Natural killer cell (primary cell): ENCODE results near the gene PNPLA4. TPM values are rescaled to one million over a fixed set of nuclear protein-coding genes. Genes with fewer than 3 reads are reported as not detected.

Experiments used
- ATAC-seq, 3 donors: fragments of 150-1000 bp in 2 of 3; fragments of 200-7000 bp in 1 of 3; cut with Tn5 transposase; 1 replicate in 1 of 3; 2 replicates in 2 of 3; pipeline ENCODE4 v1.10.0; 2021; ENCODE audit warnings: mild to moderate bottlenecking in 2 of 3, moderate library complexity in 2 of 3
- DNase-seq, 2 donors: peaks; one replicate each; pipeline versions ENCODE4 v3.0.0 to v3.0.0-alpha.2; 2013 to 2021; ENCODE audit warnings: mixed read lengths in 1 of 2
- H3K27ac ChIP-seq: one replicate; pipeline ENCODE4 v1.5.1; 2013; ENCODE audit warnings: mild to moderate bottlenecking, low read length
- H3K27me3 ChIP-seq: one replicate; pipeline ENCODE4 v1.6.1; 2013; ENCODE audit warnings: low read length; ENCODE audit not compliant: control insufficient read depth, insufficient read depth
- H3K36me3 ChIP-seq: one replicate; pipeline ENCODE4 v1.6.1; 2013; ENCODE audit warnings: low read length; ENCODE audit not compliant: control insufficient read depth, insufficient read depth
- H3K4me1 ChIP-seq: one replicate; pipeline ENCODE4 v1.6.1; 2013; ENCODE audit warnings: low read length; ENCODE audit not compliant: control insufficient read depth, insufficient read depth
- H3K4me3 ChIP-seq: one replicate; pipeline ENCODE4 v1.5.1; 2013; ENCODE audit warnings: low read length
- H3K9me3 ChIP-seq: one replicate; pipeline ENCODE4 v1.6.1; 2013; ENCODE audit warnings: low read length; ENCODE audit not compliant: control insufficient read depth, insufficient read depth
- H3K27ac Mint-ChIP-seq, 2 donors: one replicate each; pipeline ENCODE4 v1.8.0; 2022; ENCODE audit warnings: mild to moderate bottlenecking in 2 of 2, mixed read lengths in 2 of 2, moderate library complexity in 1 of 2
- H3K27me3 Mint-ChIP-seq, 2 donors: one replicate each; pipeline ENCODE4 v1.8.0; 2022; ENCODE audit warnings: low read depth in 2 of 2, mixed read lengths in 2 of 2
- H3K36me3 Mint-ChIP-seq: one replicate; pipeline ENCODE4 v1.8.0; 2022; ENCODE audit warnings: mixed read lengths
- H3K4me1 Mint-ChIP-seq, 2 donors: one replicate each; pipeline ENCODE4 v1.8.0; 2022; ENCODE audit warnings: mixed read lengths in 2 of 2
- H3K4me3 Mint-ChIP-seq: one replicate; pipeline ENCODE4 v1.8.0; 2022; ENCODE audit warnings: mild to moderate bottlenecking, moderate library complexity, mixed read lengths
- H3K9me3 Mint-ChIP-seq, 2 donors: one replicate each; pipeline ENCODE4 v1.8.0; 2022; ENCODE audit warnings: mixed read lengths in 2 of 2
- WGBS: methylation state at CpG from one replicate; pipeline ENCODE4 v1.1.7; 2013; ENCODE audit warnings: missing lambda C conversion rate; ENCODE audit not compliant: insufficient coverage; 5-methylcytosine and 5-hydroxymethylcytosine counted together
- intact Hi-C: fragments of 100-400 bp; cut with micrococcal nuclease; formaldehyde crosslinking; loops from one replicate; pipeline ENCODE4 v1.14.2; 2022
- total RNA-seq, 4 donors: library from RNA; stranded (reverse); fragments of 120-200 nt in 1 of 4; gene quantifications; one replicate each; pipeline versions ENCODE4 v1.2.3 to v1.2.4, GENCODE V29; 2013 to 2022
- TF ChIP-seq, protein P1 (sequence below): fragments of 200-600 bp; IDR thresholded peaks from one replicate; pipeline ENCODE4 v1.8.0; 2022; ENCODE audit warnings: antibody characterized with exemption

Gene PNPLA4
- total RNA-seq, 3 donors from 2014 or later (not counting 1 experiment from before 2014, with no cell fraction given), result 1.2 to 3.5 (median 2.8) TPM

DNA sequence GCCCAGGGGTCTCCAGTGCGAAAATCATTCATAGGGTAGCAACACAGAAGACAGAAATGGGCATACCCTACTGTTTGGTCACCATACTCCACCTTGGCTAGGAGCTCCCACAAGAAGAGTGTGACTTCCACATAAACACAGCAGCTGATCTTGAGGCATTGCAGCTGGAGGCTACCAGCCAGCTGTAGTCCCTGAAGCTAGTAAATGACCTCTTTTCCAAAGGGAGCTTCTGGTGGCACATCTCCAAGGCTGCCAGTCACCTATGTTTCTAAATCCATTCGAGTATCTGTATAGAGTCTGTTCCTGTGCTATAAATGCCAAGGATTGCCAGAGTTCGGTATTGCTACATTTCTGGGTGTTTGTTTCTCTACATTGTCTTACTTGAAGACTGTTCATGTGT, 21.3 kb upstream of the PNPLA4 start:
- Histone ChIP-seq H3K27me3 (no peaks in the 10 kb centered on the region), H3K9me3 (no peaks in the 10 kb centered on the region), H3K4me1 (no peaks in the 10 kb centered on the region), H3K36me3 (no peaks in the 10 kb centered on the region), H3K4me3 (no peak overlapping the region), H3K27ac (no peak overlapping the region)
- TF ChIP-seq, protein P1, sequence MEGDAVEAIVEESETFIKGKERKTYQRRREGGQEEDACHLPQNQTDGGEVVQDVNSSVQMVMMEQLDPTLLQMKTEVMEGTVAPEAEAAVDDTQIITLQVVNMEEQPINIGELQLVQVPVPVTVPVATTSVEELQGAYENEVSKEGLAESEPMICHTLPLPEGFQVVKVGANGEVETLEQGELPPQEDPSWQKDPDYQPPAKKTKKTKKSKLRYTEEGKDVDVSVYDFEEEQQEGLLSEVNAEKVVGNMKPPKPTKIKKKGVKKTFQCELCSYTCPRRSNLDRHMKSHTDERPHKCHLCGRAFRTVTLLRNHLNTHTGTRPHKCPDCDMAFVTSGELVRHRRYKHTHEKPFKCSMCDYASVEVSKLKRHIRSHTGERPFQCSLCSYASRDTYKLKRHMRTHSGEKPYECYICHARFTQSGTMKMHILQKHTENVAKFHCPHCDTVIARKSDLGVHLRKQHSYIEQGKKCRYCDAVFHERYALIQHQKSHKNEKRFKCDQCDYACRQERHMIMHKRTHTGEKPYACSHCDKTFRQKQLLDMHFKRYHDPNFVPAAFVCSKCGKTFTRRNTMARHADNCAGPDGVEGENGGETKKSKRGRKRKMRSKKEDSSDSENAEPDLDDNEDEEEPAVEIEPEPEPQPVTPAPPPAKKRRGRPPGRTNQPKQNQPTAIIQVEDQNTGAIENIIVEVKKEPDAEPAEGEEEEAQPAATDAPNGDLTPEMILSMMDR, result no peak
- 88% methylated on average over 3 of the region's 3 CpGs for WGBS
- H3K27me3 Mint-ChIP-seq, result peaks cover 0 to 31% of the 10 kb centered on the region in 2 donors
- H3K36me3 Mint-ChIP-seq, result no peaks in the 10 kb centered on the region
- H3K4me3 Mint-ChIP-seq, result no peak overlapping the region
- DNase-seq (no peak), ATAC-seq (no peak)
- no peak overlapping the region for H3K27ac Mint-ChIP-seq
- no peaks in the 10 kb centered on the region for H3K9me3 Mint-ChIP-seq
- intact Hi-C loops, result no loop called here
- peaks cover 0 to 10% of the 10 kb centered on the region in 2 donors for H3K4me1 Mint-ChIP-seq

DNA sequence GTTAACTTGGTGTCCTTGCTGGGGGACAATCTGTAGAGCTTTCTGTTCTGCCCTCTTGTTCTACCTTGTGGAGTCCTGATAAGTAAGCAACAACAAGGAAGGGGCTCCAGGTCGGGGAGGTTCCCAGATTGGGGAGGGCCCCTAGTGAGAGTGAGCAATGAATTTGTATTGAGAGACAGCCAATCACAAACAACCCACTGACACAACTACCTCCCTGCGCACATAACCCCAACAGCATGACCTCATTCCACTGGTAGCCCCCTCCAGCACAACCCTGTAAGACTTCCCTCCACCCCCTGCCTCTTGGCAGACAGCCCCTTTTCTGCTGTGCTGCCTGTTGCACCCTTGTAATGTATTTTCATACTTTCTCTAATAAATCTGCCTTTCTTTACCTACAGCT, 19.7 kb upstream of the PNPLA4 start:
- TF ChIP-seq, protein P1, result no peak
- no peaks in the 10 kb centered on the region for H3K4me1 ChIP-seq
- H3K36me3 ChIP-seq, result no peaks in the 10 kb centered on the region
- Mint-ChIP-seq H3K36me3 (no peaks in the 10 kb centered on the region), H3K4me1 (peaks cover 0 to 10% of the 10 kb centered on the region in 2 donors), H3K4me3 (no peak overlapping the region), H3K9me3 (no peaks in the 10 kb centered on the region), H3K27ac (no peak overlapping the region), H3K27me3 (peaks cover 0 to 31% of the 10 kb centered on the region in 2 donors)
- no peaks in the 10 kb centered on the region for H3K27me3 ChIP-seq
- intact Hi-C loops, result no loop called here
- ATAC-seq (no peak), DNase-seq (no peak)
- no CpG with 5 or more reads among the region's 2 CpGs for WGBS
- H3K27ac ChIP-seq, result no peak overlapping the region
- H3K4me3 ChIP-seq, result no peak overlapping the region
- H3K9me3 ChIP-seq, result no peaks in the 10 kb centered on the region

DNA sequence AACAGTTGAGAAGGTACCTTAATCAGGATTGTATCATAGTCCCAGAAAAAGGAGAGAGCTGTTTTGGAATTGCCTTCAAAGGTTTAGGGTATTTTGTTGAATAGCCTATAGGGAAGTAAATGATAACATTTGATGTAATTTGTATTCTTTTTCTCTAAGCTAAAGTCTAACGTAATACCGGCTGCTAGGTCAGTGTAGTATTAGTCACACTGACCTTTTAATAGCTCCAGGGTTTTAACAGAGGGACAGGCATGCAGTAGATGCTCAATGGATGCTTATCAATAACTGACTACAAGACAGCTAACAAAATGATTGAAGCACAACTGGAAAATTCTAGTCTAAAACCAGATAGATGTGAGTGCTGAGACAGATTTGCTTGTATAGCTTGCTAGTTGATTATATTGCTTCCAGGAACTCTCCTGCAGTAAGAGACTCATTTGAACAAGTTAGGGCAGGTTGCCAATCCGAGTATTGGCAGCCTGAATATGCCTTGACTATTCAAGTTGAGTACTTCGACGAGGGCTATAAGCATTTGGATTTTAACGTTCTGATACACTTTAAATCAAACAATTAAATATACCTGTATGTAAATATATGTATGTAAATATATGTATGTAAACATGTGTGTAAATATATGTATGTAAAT, 16.5 kb upstream of the PNPLA4 start:
- WGBS, result 75% methylated on average over 1 of the region's 6 CpGs

More for the DNA sequence above, 16.5 kb upstream of the PNPLA4 start:
- H3K27me3 ChIP-seq, result no peaks in the 10 kb centered on the region
- H3K27ac ChIP-seq, result no peak overlapping the region
- no peaks in the 10 kb centered on the region for H3K36me3 ChIP-seq
- intact Hi-C loops, result no loop called here
- no peaks in the 10 kb centered on the region for H3K4me1 Mint-ChIP-seq
- H3K36me3 Mint-ChIP-seq, result no peaks in the 10 kb centered on the region
- TF ChIP-seq, protein P1, result no peak
- peaks cover 0 to 31% of the 10 kb centered on the region in 2 donors for H3K27me3 Mint-ChIP-seq
- H3K9me3 Mint-ChIP-seq, result no peaks in the 10 kb centered on the region
- ATAC-seq (no peak), DNase-seq (no peak)
- H3K4me1 ChIP-seq, result no peaks in the 10 kb centered on the region
- no peaks in the 10 kb centered on the region for H3K9me3 ChIP-seq
- no peak overlapping the region for H3K4me3 ChIP-seq
- no peak overlapping the region for H3K4me3 Mint-ChIP-seq
- H3K27ac Mint-ChIP-seq, result no peak overlapping the region
